HepG2 (cell line): ENCODE data around the gene PIEZO1. TPM values are rescaled to one million over a fixed set of nuclear protein-coding genes. Genes with fewer than 3 reads are reported as not detected.

Source experiments
- ATAC-seq: fragments of 200-7000 bp; cut with Tn5 transposase; 3 replicates; pipeline ENCODE4 v1.9.1; 2020; ENCODE audit warnings: mild to moderate bottlenecking, moderate library complexity
- BruUV-seq: library from RNA; stranded (reverse); fragments of 400-500 nt; replicated peaks from 2 replicates; lab custom pipeline; 2021; lab: Mats Ljungman, UMichigan
- CTCF ChIA-PET: fragments of 300-600 bp; formaldehyde crosslinking; extraction: SDS; loops from one replicate; lab custom pipeline; 2021; ENCODE audit warnings: low total read pairs, inconsistent platforms, low intra/inter-chr PET ratio; lab: Yijun Ruan, JAX
- POLR2A ChIA-PET: fragments of 350-600 bp; sonication (Branson Sonifier 250); formaldehyde crosslinking; loops from one replicate; lab custom pipeline; 2020; ENCODE audit warnings: antibody characterized with exemption, inconsistent platforms; lab: Yijun Ruan, JAX
- DNase-seq: peaks from one replicate; pipeline ENCODE4 v3.0.0-alpha.2; 2015; ENCODE audit warnings: low spot score
- FAIRE-seq: peaks from 3 replicates; lab custom pipeline; 2011; peaks lifted over from hg19 to GRCh38; lab: Jason Lieb, UNC
- H2AFZ ChIP-seq: one replicate; pipeline ENCODE4 v1.6.1; 2011; ENCODE audit warnings: low read length, inconsistent platforms
- H3K27ac ChIP-seq: fragments of 300-600 bp; 3 replicates; pipeline ENCODE4 v1.8.0; 2011; ENCODE audit warnings: mixed run types, mild to moderate bottlenecking, mixed read lengths, low read length, inconsistent platforms; ENCODE audit not compliant: insufficient read depth; ENCODE audit errors: extremely low read length
- H3K27me3 ChIP-seq, 2 experiments: fragments of 200-600 bp in 1 of 2; 2 replicates in 1 of 2; 3 replicates in 1 of 2; pipeline versions ENCODE4 v1.6.0 to v1.8.0; 2011; ENCODE audit warnings: low read length in 2 of 2, mild to moderate bottlenecking in 2 of 2, moderate library complexity in 2 of 2, inconsistent platforms in 1 of 2; ENCODE audit not compliant: insufficient read depth in 2 of 2, control insufficient read depth in 1 of 2
- H3K36me3 ChIP-seq, 2 experiments: fragments of 200-600 bp in 1 of 2; replicated peaks in 1 of 2; 2 replicates in 1 of 2; 3 replicates in 1 of 2; pipeline versions ENCODE4 v1.5.1 to v1.8.0; 2011; ENCODE audit warnings: low read length in 2 of 2, inconsistent platforms in 1 of 2; ENCODE audit not compliant: insufficient read depth in 2 of 2, control insufficient read depth in 1 of 2
- H3K4me1 ChIP-seq: 2 replicates; pipeline ENCODE4 v1.5.1; 2012; ENCODE audit warnings: low read length, inconsistent platforms; ENCODE audit not compliant: insufficient read depth
- H3K4me2 ChIP-seq: 2 replicates; pipeline ENCODE4 v1.6.0; 2011; ENCODE audit warnings: low read depth, low read length, inconsistent platforms
- H3K4me3 ChIP-seq, 3 experiments: fragments of 200-600 bp in 1 of 3; sonication (generic), shearing (Covaris generic) in 1 of 3; replicated peaks in 1 of 3; 2 replicates each; pipeline ENCODE4 v1.5.1; 2011 to 2016; ENCODE audit warnings: low read length in 3 of 3, inconsistent platforms in 2 of 3, low read depth in 2 of 3, mild to moderate bottlenecking in 2 of 3, control low read depth in 1 of 3, mixed read lengths in 1 of 3; ENCODE audit not compliant: insufficient read depth in 1 of 3
- H3K79me2 ChIP-seq: one replicate; pipeline ENCODE4 v1.6.1; 2011; ENCODE audit warnings: low read length, inconsistent platforms; ENCODE audit not compliant: insufficient read depth
- H3K9ac ChIP-seq: 2 replicates; pipeline ENCODE4 v1.6.0; 2011; ENCODE audit warnings: mild to moderate bottlenecking, low read depth, low read length, inconsistent platforms; ENCODE audit not compliant: insufficient read depth
- H3K9me3 ChIP-seq: 2 replicates; pipeline ENCODE4 v1.5.1; 2012; ENCODE audit warnings: mild to moderate bottlenecking, low read length
- H4K20me1 ChIP-seq: 2 replicates; pipeline ENCODE4 v1.6.0; 2011; ENCODE audit warnings: inconsistent platforms, mild to moderate bottlenecking, low read length, moderate library complexity; ENCODE audit not compliant: insufficient read depth
- AGO2 ChIP-seq: fragments of 200-400 bp; formaldehyde crosslinking; optimal IDR thresholded peaks from 2 replicates; pipeline ENCODE3; 2017; ENCODE audit warnings: mild to moderate bottlenecking, low read depth, low read length, moderate library complexity
- DNMT1 ChIP-seq: sonication (generic); formaldehyde crosslinking; IDR thresholded peaks from 2 replicates; pipeline ENCODE4 v1.5.1; 2020; ENCODE audit warnings: mild to moderate bottlenecking, missing genetic modification reagents
- GRHL1 ChIP-seq: sonication (generic); formaldehyde crosslinking; conservative IDR thresholded peaks from 2 replicates; pipeline ENCODE4 v1.8.0; 2022; ENCODE audit warnings: missing genetic modification reagents
- IRF9 ChIP-seq: sonication (generic); formaldehyde crosslinking; IDR thresholded peaks from 2 replicates; pipeline ENCODE4 v1.8.0; 2022; ENCODE audit warnings: missing genetic modification reagents, mild to moderate bottlenecking, borderline replicate concordance
- RBFOX2 ChIP-seq: fragments of 200-400 bp; formaldehyde crosslinking; IDR thresholded peaks from 2 replicates; pipeline ENCODE4 v1.6.1; 2017; ENCODE audit warnings: low read depth, mild to moderate bottlenecking, low read length
- ZBTB7B ChIP-seq: sonication (generic); formaldehyde crosslinking; IDR thresholded peaks from 2 replicates; pipeline ENCODE4 v1.4.0; 2020; ENCODE audit warnings: missing genetic modification reagents
- ZNF292 ChIP-seq: sonication (generic); formaldehyde crosslinking; IDR thresholded peaks from 2 replicates; pipeline ENCODE4 v1.8.1; 2022; ENCODE audit warnings: mild to moderate bottlenecking, low read depth, missing genetic modification reagents, borderline replicate concordance
- WGBS: methylation state at CpG from one replicate; pipeline ENCODE4 v1.1.6; 2017; ENCODE audit warnings: low lambda C conversion rate; 5-methylcytosine and 5-hydroxymethylcytosine counted together
- in situ Hi-C: cut with HindIII; loops from 2 replicates; pipeline ENCODE4 v1.10.0; 2017; ENCODE audit warnings: low pct_unique_long_range_greater_than_20kb; ENCODE audit not compliant: extremely low pct_ligation_motif_present
- intact Hi-C: fragments of 100-400 bp; cut with micrococcal nuclease; formaldehyde crosslinking; loops from one replicate; pipeline ENCODE4 v1.10.0; 2022; ENCODE audit not compliant: unreplicated experiment
- polyA plus RNA-seq, 8 experiments: library from polyadenylated mRNA; depleted of rRNA in 3 of 8; stranded (reverse) in 7 of 8; unstranded in 1 of 8; fragments of >200 nt; fragmentation: Illumina TruSeq in 4 of 8; extraction: Trizol in 4 of 8; gene quantifications; 2 replicates each; pipeline versions ENCODE4 v1.2.1 to v1.2.3, GENCODE V29; 2011 to 2016; ENCODE audit warnings: low read depth in 4 of 8, missing spikeins in 1 of 8, mixed read lengths in 1 of 8; ENCODE audit not compliant: insufficient read depth in 1 of 8
- total RNA-seq, 5 experiments: library from RNA; depleted of rRNA; stranded (reverse); fragments of >200 nt; fragmentation: Illumina TruSeq; extraction: Trizol; gene quantifications; 2 replicates each; pipeline ENCODE4 v1.2.3, GENCODE V29; 2016; ENCODE audit warnings: low read depth in 1 of 5

Gene PIEZO1
- total and polyA plus RNA-seq, 2 of the 13 experiments (the other 11 are each of a cell fraction or from before 2014, with no cell fraction given) = 67.9 to 85.0 TPM

- FAIRE-seq (no peak), ATAC-seq (no peak), DNase-seq (no peak)
- ChIA-PET POLR2A (no interaction called here), CTCF (interaction anchor here (1.3 kb wide), 1 partner anchor 16 kb away, joined by 4 read pairs; no protein-coding TSS in a partner anchor)
- in situ Hi-C loops = no loop called here
- no peak for TF ChIP-seq IRF9
- no peak for TF ChIP-seq GRHL1 (CRISPR knock-in tag)
- TF ChIP-seq DNMT1 = 0 out of 2 replicates have a peak, but pooled peaks have one; percentile 27
- peak; percentile 3 for TF ChIP-seq AGO2
- no peak for TF ChIP-seq ZNF292 (CRISPR knock-in tag)
- TF ChIP-seq RBFOX2 = 0 out of 2 replicates have a peak, but pooled peaks have one; percentile 30
- no peak for TF ChIP-seq ZBTB7B (CRISPR knock-in tag)
- Histone ChIP-seq H4K20me1 (no peaks in the 10 kb centered on the region), H3K9me3 (no peaks in the 10 kb centered on the region), H3K4me1 (peaks cover 36% of the 10 kb centered on the region), H3K79me2 (no peaks in the 10 kb centered on the region), H3K4me3 (no peak overlapping the region), H2AFZ (no peak overlapping the region), H3K27ac (no peak overlapping the region), H3K27me3 (peaks cover 14 to 24% of the 10 kb centered on the region in 2 experiments; a peak in 4 of 5 replicates), H3K4me2 (no peak overlapping the region), H3K9ac (no peak overlapping the region), H3K36me3 (peaks cover 11 to 12% of the 10 kb centered on the region in 2 experiments; a peak in 4 of 5 replicates)
- BruUV-seq = no TSS peak
- intact Hi-C loops = no loop called here
- 97% methylated on average over 39 of the region's 47 CpGs for WGBS
Measured at GRCh38 chr16:88697116-88697830, 87.7 kb downstream of the PIEZO1 start.
